Neutrophil (primary cell): ENCODE data around the gene NANOG.
"Not testable (repeated sequence)": the region's sequence is repeated elsewhere in the genome, so short reads cannot be mapped to it uniquely, and the experiment has no call there.

Experiments used
- H3K27ac ChIP-seq: fragments of 200-600 bp; sonication (generic); 2 replicates; pipeline ENCODE4 v1.5.1; 2016; ENCODE audit warnings: mild to moderate bottlenecking, moderate library complexity
- H3K27me3 ChIP-seq: fragments of 200-600 bp; sonication (generic); 2 replicates; pipeline ENCODE4 v1.6.0; 2016; ENCODE audit warnings: mild to moderate bottlenecking
- H3K36me3 ChIP-seq: fragments of 200-600 bp; sonication (generic); 2 replicates; pipeline ENCODE4 v1.5.1; 2017
- H3K4me1 ChIP-seq, 2 experiments: fragments of 200-600 bp in 1 of 2; sonication (generic) in 1 of 2; 1 replicate in 1 of 2; 2 replicates in 1 of 2; pipeline versions ENCODE4 v1.5.1 to v1.6.1; 2013 to 2016; ENCODE audit warnings: low read depth in 1 of 2, low read length in 1 of 2, mild to moderate bottlenecking in 1 of 2, moderate library complexity in 1 of 2; ENCODE audit not compliant: control insufficient read depth in 1 of 2, insufficient read depth in 1 of 2
- H3K4me3 ChIP-seq, 2 experiments: fragments of 200-600 bp in 1 of 2; sonication (generic) in 1 of 2; 1 replicate in 1 of 2; 2 replicates in 1 of 2; pipeline ENCODE4 v1.5.1; 2013 to 2016; ENCODE audit warnings: low read depth in 1 of 2, low read length in 1 of 2, mild to moderate bottlenecking in 1 of 2, moderate library complexity in 1 of 2
- H3K9me3 ChIP-seq: fragments of 200-600 bp; sonication (generic); 2 replicates; pipeline ENCODE4 v1.5.1; 2016
- TF ChIP-seq, protein P1 (sequence below): fragments of 200-600 bp; sonication (generic); IDR thresholded peaks from 2 replicates; pipeline ENCODE4 v1.5.1; 2016; ENCODE audit warnings: antibody characterized with exemption

Gene NANOG

GRCh38 chr12:7801460-7801859, 12.3 kb downstream of the NANOG start:
- TF ChIP-seq, protein P1, sequence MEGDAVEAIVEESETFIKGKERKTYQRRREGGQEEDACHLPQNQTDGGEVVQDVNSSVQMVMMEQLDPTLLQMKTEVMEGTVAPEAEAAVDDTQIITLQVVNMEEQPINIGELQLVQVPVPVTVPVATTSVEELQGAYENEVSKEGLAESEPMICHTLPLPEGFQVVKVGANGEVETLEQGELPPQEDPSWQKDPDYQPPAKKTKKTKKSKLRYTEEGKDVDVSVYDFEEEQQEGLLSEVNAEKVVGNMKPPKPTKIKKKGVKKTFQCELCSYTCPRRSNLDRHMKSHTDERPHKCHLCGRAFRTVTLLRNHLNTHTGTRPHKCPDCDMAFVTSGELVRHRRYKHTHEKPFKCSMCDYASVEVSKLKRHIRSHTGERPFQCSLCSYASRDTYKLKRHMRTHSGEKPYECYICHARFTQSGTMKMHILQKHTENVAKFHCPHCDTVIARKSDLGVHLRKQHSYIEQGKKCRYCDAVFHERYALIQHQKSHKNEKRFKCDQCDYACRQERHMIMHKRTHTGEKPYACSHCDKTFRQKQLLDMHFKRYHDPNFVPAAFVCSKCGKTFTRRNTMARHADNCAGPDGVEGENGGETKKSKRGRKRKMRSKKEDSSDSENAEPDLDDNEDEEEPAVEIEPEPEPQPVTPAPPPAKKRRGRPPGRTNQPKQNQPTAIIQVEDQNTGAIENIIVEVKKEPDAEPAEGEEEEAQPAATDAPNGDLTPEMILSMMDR: no peak

GRCh38 chr12:7806319-7806718, 17.1 kb downstream of the NANOG start:
- not testable (repeated sequence) for H3K36me3 ChIP-seq, H3K4me3 ChIP-seq, H3K9me3 ChIP-seq

More at GRCh38 chr12:7801460-7801859, 12.3 kb downstream of the NANOG start:
- H3K36me3 ChIP-seq: no peaks in the 10 kb centered on the region
- H3K27ac ChIP-seq: no peak overlapping the region
- no peaks in the 10 kb centered on the region for H3K9me3 ChIP-seq
- H3K4me1 ChIP-seq: peaks cover 4 to 7% of the 10 kb centered on the region in 2 experiments
- H3K4me3 ChIP-seq: no peak overlapping the region
- no peaks in the 10 kb centered on the region for H3K27me3 ChIP-seq

GRCh38 chr12:7806863-7807487, 17.8 kb downstream of the NANOG start:
- Histone ChIP-seq H3K27ac (no peak overlapping the region), H3K4me1 (no peaks in the 10 kb centered on the region), H3K36me3 (no peaks in the 10 kb centered on the region), H3K4me3 (no peak overlapping the region), H3K9me3 (no peaks in the 10 kb centered on the region), H3K27me3 (no peaks in the 10 kb centered on the region)
- TF ChIP-seq, protein P1: peak; percentile 78

More at GRCh38 chr12:7806319-7806718, 17.1 kb downstream of the NANOG start:
- H3K27me3 ChIP-seq, H3K4me1 ChIP-seq, H3K27ac ChIP-seq: not testable (repeated sequence)

- not testable (repeated sequence) for H3K27ac ChIP-seq, H3K36me3 ChIP-seq, H3K4me3 ChIP-seq, H3K27me3 ChIP-seq, H3K4me1 ChIP-seq, H3K9me3 ChIP-seq
These were observed 36.6 kb downstream of the NANOG start for GRCh38 chr12:7825754-7826153.

GRCh38 chr12:7829737-7830136, 40.5 kb downstream of the NANOG start:
- H3K27ac ChIP-seq, H3K4me3 ChIP-seq, H3K36me3 ChIP-seq, H3K9me3 ChIP-seq, H3K27me3 ChIP-seq: not testable (repeated sequence)
- H3K4me1 ChIP-seq: peaks cover 27 to 32% of the 10 kb centered on the region in 2 experiments

GRCh38 chr12:7832059-7832696, 43.0 kb downstream of the NANOG start:
- H3K36me3 ChIP-seq: no peaks in the 10 kb centered on the region

DNA sequence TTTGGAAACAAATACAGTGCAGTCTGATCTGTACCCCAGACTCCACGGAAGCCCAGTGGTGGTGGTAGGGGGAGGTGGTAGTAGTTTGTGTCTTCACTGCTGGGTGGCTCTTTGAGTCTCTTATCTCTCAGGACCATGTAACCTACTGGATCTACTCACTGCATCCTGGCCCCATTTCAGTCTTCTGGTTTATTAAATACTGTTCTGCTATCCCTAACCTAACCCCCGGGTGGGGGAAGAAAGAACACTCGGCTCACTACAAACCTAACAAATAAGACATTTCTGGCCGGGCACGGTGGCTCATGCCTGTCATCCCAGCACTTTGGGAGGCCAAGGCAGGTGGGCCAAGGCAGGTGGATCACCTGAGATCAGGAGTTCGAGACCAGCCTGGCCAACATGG, 44.0 kb downstream of the NANOG start:
- H3K4me3 ChIP-seq, H3K9me3 ChIP-seq, H3K36me3 ChIP-seq, H3K27me3 ChIP-seq: not testable (repeated sequence)
- H3K27ac ChIP-seq: peak overlapping the region; percentile 93
- H3K4me1 ChIP-seq: peaks cover 62 to 65% of the 10 kb centered on the region in 2 experiments

More at GRCh38 chr12:7832059-7832696, 43.0 kb downstream of the NANOG start:
- H3K9me3 ChIP-seq: no peaks in the 10 kb centered on the region
- no peaks in the 10 kb centered on the region for H3K27me3 ChIP-seq
- TF ChIP-seq, protein P1: peak; percentile 68
- peaks cover 52 to 56% of the 10 kb centered on the region in 2 experiments for H3K4me1 ChIP-seq
- peak overlapping the region; percentile 93 for H3K27ac ChIP-seq
- H3K4me3 ChIP-seq: peak overlapping the region in 1 of 2 experiments; percentile 4
